Fibroblast of skin of back (primary cell): ENCODE results near the gene PGAM2.
"Not testable (repeated sequence)": the region's sequence is repeated elsewhere in the genome, so short reads cannot be mapped to it uniquely, and the experiment has no call there.

Experiments
- DNase-seq: peaks from one replicate; pipeline ENCODE4 v3.0.0-alpha.2; 2013

Gene PGAM2

GRCh38 chr7:44019825-44020224 lies 45.5 kb downstream of the PGAM2 start:
- not testable (repeated sequence) for DNase-seq

GRCh38 chr7:44018857-44019807 lies 46.2 kb downstream of the PGAM2 start:
- peak; percentile 95 for DNase-seq

GRCh38 chr7:44015090-44015489 lies 50.3 kb downstream of the PGAM2 start:
- not testable (repeated sequence) for DNase-seq
